ENCODE results near the gene TAF4B. TPM values are rescaled to one million over a fixed set of nuclear protein-coding genes. Genes with fewer than 3 reads are reported as not detected.

Gene TAF4B
- total and polyA plus RNA-seq, 12 donors: 2.2 to 15.7 (median 5.6) TPM

GRCh38 chr18:26357960-26358359 lies 131.7 kb downstream of the TAF4B start:
- Histone ChIP-seq H3K27ac (no peak overlapping the region), H3K36me3 (replicated peaks in 1 of 2) (no peaks in the 10 kb centered on the region), H3K4me3 (peak overlapping the region in 1 of 4 donors; percentile 5), H3K27me3 (no peaks in the 10 kb centered on the region), H3K9me3 (replicated peaks in 1 of 3) (no peaks in the 10 kb centered on the region), H3K4me1 (replicated peaks in 1 of 2) (peaks cover 0 to 6% of the 10 kb centered on the region in 2 donors)
- DNase-seq: no peak
- WGBS, 4 donors: 96 to 100% (median 99%) methylated on average over 1 of the region's 1 CpG
- no peak for TF ChIP-seq CTCF (IDR thresholded peaks at IDR 0.05)
- no peak for TF ChIP-seq POLR2A (IDR thresholded peaks at IDR 0.05)
- intact Hi-C loops (cut with DNase I): no loop called here

GRCh38 chr18:26362021-26362420 lies 135.8 kb downstream of the TAF4B start:
- Histone ChIP-seq H3K36me3 (replicated peaks in 1 of 2) (no peaks in the 10 kb centered on the region), H3K27ac (no peak overlapping the region), H3K9me3 (replicated peaks in 1 of 3) (no peaks in the 10 kb centered on the region), H3K27me3 (no peaks in the 10 kb centered on the region), H3K4me1 (replicated peaks in 1 of 2) (no peaks in the 10 kb centered on the region), H3K4me3 (no peak overlapping the region)
- DNase-seq: no peak
- no peak for TF ChIP-seq CTCF (IDR thresholded peaks at IDR 0.05)
- TF ChIP-seq POLR2A (IDR thresholded peaks at IDR 0.05): no peak
- intact Hi-C loops (cut with DNase I): no loop called here

- 92 to 100% (median 98%) methylated on average over 1 of the region's 1 CpG for WGBS, 4 donors
- Histone ChIP-seq H3K27ac (no peak overlapping the region), H3K27me3 (no peaks in the 10 kb centered on the region), H3K9me3 (replicated peaks in 1 of 3) (no peaks in the 10 kb centered on the region), H3K4me1 (replicated peaks in 1 of 2) (no peaks in the 10 kb centered on the region), H3K36me3 (replicated peaks in 1 of 2) (no peaks in the 10 kb centered on the region), H3K4me3 (no peak overlapping the region)
- intact Hi-C loops (cut with DNase I): no loop called here
- no peak for TF ChIP-seq CTCF (IDR thresholded peaks at IDR 0.05)
- no peak for TF ChIP-seq POLR2A (IDR thresholded peaks at IDR 0.05)
- DNase-seq: no peak
Observed at GRCh38 chr18:26367425-26367824, 141.2 kb downstream of the TAF4B start.

- intact Hi-C loops (cut with DNase I): no loop called here
- 100% methylated on average over 1 of the region's 1 CpG for WGBS, 4 donors
Observed at GRCh38 chr18:26370037-26370436, 143.8 kb downstream of the TAF4B start.

More at GRCh38 chr18:26370037-26370436, 143.8 kb downstream of the TAF4B start:
- no peak overlapping the region for H3K27ac ChIP-seq
- H3K36me3 ChIP-seq (replicated peaks in 1 of 2): no peaks in the 10 kb centered on the region
- no peaks in the 10 kb centered on the region for H3K9me3 ChIP-seq (replicated peaks in 1 of 3)
- TF ChIP-seq POLR2A (IDR thresholded peaks at IDR 0.05) (no peak), CTCF (IDR thresholded peaks at IDR 0.05) (no peak)
- H3K27me3 ChIP-seq: no peaks in the 10 kb centered on the region
- DNase-seq: no peak
- H3K4me3 ChIP-seq: no peak overlapping the region
- no peaks in the 10 kb centered on the region for H3K4me1 ChIP-seq (replicated peaks in 1 of 2)
